Fibroblast of skin of back (primary cell): ENCODE measurements around the gene SLC7A10.
"Not testable (repeated sequence)": the region's sequence is repeated elsewhere in the genome, so short reads cannot be mapped to it uniquely, and the experiment has no call there.

Experiments used
- DNase-seq: peaks from one replicate; pipeline ENCODE4 v3.0.0-alpha.2; 2013

Gene SLC7A10

GRCh38 chr19:33236696-33237390, 11.2 kb upstream of the SLC7A10 start:
- DNase-seq: no peak

- no peak for DNase-seq
These were observed 10.3 kb upstream of the SLC7A10 start for GRCh38 chr19:33235996-33236350.

GRCh38 chr19:33235269-33235995, 9.8 kb upstream of the SLC7A10 start:
- peak; percentile 54 for DNase-seq

- no peak for DNase-seq
These were observed 9.1 kb upstream of the SLC7A10 start for GRCh38 chr19:33234736-33235135.

- no peak for DNase-seq
These were observed 8.4 kb upstream of the SLC7A10 start for GRCh38 chr19:33234092-33234491.

- DNase-seq: no peak
These were observed 7.6 kb upstream of the SLC7A10 start for GRCh38 chr19:33233056-33233873.

GRCh38 chr19:33232656-33233055, 7.0 kb upstream of the SLC7A10 start:
- no peak for DNase-seq

- DNase-seq: no peak
These were observed 5.9 kb upstream of the SLC7A10 start for GRCh38 chr19:33231511-33231910.

- DNase-seq: no peak
These were observed 4.3 kb upstream of the SLC7A10 start for GRCh38 chr19:33229962-33230361.

- no peak for DNase-seq
These were observed 2.4 kb upstream of the SLC7A10 start for GRCh38 chr19:33227870-33228599.

- peak; percentile 17 for DNase-seq
These were observed 1.6 kb upstream of the SLC7A10 start for GRCh38 chr19:33227242-33227650.

GRCh38 chr19:33226550-33227241, 1.0 kb upstream of the SLC7A10 start:
- no peak for DNase-seq

- DNase-seq: no peak
These were observed 774 bp downstream of the SLC7A10 start for GRCh38 chr19:33224694-33225457.

GRCh38 chr19:33222255-33222654, 3.4 kb downstream of the SLC7A10 start:
- not testable (repeated sequence) for DNase-seq

GRCh38 chr19:33221638-33222037, 4.0 kb downstream of the SLC7A10 start:
- DNase-seq: no peak

GRCh38 chr19:33220735-33221134, 4.9 kb downstream of the SLC7A10 start:
- no peak for DNase-seq

- no peak for DNase-seq
These were observed 5.5 kb downstream of the SLC7A10 start for GRCh38 chr19:33220115-33220514.

GRCh38 chr19:33219261-33219815, 6.3 kb downstream of the SLC7A10 start:
- DNase-seq: no peak

GRCh38 chr19:33217881-33218280, 7.8 kb downstream of the SLC7A10 start:
- no peak for DNase-seq

- DNase-seq: no peak
These were observed 9.3 kb downstream of the SLC7A10 start for GRCh38 chr19:33216198-33216830.
